Stimulated activated naive CD8-positive, alpha-beta T cell treated with anti-CD3 and anti-CD28 coated beads, Interleukin-15, Interleukin-2, amounts not matched to agents 100 ng/mL and 50 ng/mL, for 24 hours (primary cell): Measurements from ENCODE around the gene DBNDD2.

ENCODE experiments used
- H3K27ac Mint-ChIP-seq: one replicate; pipeline ENCODE4 v1.8.0; 2021; ENCODE audit warnings: mild to moderate bottlenecking, mixed read lengths
- H3K27me3 Mint-ChIP-seq: one replicate; pipeline ENCODE4 v1.8.0; 2021; ENCODE audit warnings: mixed read lengths
- H3K36me3 Mint-ChIP-seq: one replicate; pipeline ENCODE4 v1.8.0; 2021; ENCODE audit warnings: low read depth, mixed read lengths
- H3K4me1 Mint-ChIP-seq: one replicate; pipeline ENCODE4 v1.8.0; 2021; ENCODE audit warnings: low read depth, mixed read lengths
- H3K4me3 Mint-ChIP-seq: one replicate; pipeline ENCODE4 v1.8.0; 2021; ENCODE audit warnings: mild to moderate bottlenecking, mixed read lengths
- H3K9me3 Mint-ChIP-seq: one replicate; pipeline ENCODE4 v1.8.0; 2021; ENCODE audit warnings: mixed read lengths

Gene DBNDD2, protein sequence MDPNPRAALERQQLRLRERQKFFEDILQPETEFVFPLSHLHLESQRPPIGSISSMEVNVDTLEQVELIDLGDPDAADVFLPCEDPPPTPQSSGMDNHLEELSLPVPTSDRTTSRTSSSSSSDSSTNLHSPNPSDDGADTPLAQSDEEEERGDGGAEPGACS

DNA sequence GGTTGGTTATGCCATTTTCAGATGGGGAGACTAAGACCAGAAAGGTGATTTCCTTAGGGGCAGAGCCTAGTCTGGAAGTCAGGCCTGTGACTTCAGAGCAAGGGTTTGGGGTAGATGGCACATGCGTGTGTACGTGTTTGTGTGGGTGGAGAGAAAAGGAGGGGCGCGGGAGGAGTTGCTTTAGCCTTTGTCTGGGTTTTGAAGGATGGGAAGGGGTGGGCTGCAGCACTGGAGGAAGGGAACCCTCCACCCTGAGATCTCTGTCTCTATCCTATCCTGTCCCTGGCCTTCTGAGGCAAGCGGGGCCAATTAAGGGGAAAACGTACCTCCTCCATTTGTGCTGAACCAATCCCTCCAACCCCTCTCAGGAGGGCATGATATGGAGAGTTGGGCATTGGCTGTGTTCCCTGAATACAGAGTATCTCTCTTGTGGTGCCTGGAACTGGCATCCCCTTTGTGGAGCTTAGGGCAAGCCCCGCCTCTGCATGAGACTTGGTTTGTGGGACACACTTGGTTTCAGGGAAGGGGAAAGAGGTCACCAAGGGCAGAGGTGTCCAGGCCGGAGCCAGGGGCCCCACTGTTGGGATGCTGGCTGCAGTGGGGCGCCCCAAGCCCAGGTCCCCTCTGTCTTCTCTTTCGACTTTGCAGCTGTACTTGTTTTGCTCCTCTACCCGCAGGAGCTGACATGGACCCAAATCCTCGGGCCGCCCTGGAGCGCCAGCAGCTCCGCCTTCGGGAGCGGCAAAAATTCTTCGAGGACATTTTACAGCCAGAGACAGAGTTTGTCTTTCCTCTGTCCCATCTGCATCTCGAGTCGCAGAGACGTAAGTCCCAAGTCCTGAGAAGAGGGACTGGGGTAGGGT, at the start of gene DBNDD2:
TSS of gene DBNDD2 (plus strand) at position 507 of the 863 bp plus-strand sequence. CDS start at position 686, 179 bp downstream.
- peak within 1 kb of the TSS; percentile 42 for H3K27ac Mint-ChIP-seq
- H3K4me1 Mint-ChIP-seq: peaks cover 26% of the 10 kb centered on the region
- H3K27me3 Mint-ChIP-seq: peaks cover 4% of the 10 kb centered on the region
- H3K9me3 Mint-ChIP-seq: no peaks in the 10 kb centered on the region
- peaks cover 4% of the 10 kb centered on the region for H3K36me3 Mint-ChIP-seq
- H3K4me3 Mint-ChIP-seq: peak within 1 kb of the TSS; percentile 67

DNA sequence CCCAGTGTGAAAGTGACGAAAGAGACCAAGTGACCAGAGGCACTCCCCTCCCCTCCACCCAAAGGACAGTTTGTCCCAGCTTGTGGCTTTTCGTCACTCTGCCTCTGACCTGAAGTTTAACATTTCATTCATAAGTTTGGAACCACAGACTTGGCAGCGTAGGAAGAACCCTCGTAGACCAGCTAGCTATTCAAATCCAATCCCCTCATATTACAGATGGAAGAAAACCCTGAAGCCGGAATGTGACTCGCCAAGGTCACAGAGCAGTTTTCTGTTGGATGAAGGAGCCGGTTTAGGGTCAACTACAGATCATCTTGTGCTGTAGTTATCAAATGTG, 49.1 kb upstream of the DBNDD2 start:
- H3K27ac Mint-ChIP-seq: peak overlapping the region; percentile 32
- no peaks in the 10 kb centered on the region for H3K27me3 Mint-ChIP-seq
- no peak overlapping the region for H3K4me3 Mint-ChIP-seq
- H3K4me1 Mint-ChIP-seq: peaks cover 80% of the 10 kb centered on the region
- peaks cover 9% of the 10 kb centered on the region for H3K36me3 Mint-ChIP-seq
- no peaks in the 10 kb centered on the region for H3K9me3 Mint-ChIP-seq

DNA sequence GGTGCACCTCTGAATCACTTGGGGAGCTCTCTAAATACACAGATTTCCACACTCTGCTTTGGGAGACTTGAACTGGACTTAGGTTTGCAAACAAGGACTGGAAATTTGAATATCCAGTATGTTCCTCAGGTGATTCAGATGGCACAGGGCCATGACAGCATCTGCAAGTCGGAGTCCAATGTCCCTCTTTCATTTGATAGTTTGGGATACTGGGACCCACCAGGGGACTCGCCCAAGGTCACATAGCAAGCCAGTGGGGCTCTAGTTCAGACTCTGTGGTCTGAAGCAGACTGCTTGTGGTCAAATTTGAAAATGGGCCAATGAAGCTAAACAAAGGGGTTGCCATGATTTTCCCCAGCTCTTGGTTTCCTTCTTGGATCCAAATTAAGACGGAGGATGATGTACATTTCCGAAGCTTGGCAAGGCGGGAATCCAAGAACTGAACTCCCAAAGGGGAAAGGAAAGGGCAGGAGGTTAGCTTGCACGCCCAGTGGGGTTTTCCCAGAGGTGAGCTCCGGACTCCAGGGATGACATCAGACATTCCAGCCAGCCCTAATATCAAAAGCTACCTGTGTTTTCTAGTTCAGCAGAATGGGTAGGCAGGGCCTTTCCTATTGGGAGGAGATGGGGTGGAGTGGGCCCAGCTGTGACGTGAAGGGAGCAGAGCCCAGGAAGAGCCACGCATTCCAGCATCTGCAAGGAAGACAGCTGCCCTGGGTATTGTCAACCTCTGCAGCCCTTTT, 48.5 kb upstream of the DBNDD2 start:
- no peaks in the 10 kb centered on the region for H3K9me3 Mint-ChIP-seq
- H3K4me3 Mint-ChIP-seq: no peak overlapping the region
- H3K4me1 Mint-ChIP-seq: peaks cover 78% of the 10 kb centered on the region
- peaks cover 10% of the 10 kb centered on the region for H3K36me3 Mint-ChIP-seq
- no peaks in the 10 kb centered on the region for H3K27me3 Mint-ChIP-seq
- H3K27ac Mint-ChIP-seq: no peak overlapping the region

DNA sequence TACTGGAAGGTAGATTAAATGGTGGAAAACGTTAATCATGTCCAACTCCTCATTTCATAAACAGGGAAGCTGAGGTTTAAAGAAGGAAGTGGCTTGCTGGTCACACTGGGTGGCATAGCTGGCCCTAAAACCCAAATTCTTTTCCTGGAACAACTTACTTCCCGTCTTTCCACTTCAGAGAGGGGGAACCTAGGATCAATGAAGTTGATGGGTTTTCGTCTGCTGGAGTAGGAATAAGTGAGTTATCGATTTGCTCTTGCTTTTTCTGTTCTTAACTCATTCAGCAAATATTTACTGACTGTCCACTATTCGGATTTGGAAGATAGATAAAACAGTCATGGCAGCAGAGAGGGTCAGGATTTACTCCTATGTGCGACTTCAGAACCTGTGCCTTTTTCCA, 46.3 kb upstream of the DBNDD2 start:
- Mint-ChIP-seq H3K27ac (no peak overlapping the region), H3K27me3 (no peaks in the 10 kb centered on the region), H3K4me1 (peaks cover 75% of the 10 kb centered on the region), H3K4me3 (no peak overlapping the region), H3K36me3 (peaks cover 23% of the 10 kb centered on the region), H3K9me3 (no peaks in the 10 kb centered on the region)

DNA sequence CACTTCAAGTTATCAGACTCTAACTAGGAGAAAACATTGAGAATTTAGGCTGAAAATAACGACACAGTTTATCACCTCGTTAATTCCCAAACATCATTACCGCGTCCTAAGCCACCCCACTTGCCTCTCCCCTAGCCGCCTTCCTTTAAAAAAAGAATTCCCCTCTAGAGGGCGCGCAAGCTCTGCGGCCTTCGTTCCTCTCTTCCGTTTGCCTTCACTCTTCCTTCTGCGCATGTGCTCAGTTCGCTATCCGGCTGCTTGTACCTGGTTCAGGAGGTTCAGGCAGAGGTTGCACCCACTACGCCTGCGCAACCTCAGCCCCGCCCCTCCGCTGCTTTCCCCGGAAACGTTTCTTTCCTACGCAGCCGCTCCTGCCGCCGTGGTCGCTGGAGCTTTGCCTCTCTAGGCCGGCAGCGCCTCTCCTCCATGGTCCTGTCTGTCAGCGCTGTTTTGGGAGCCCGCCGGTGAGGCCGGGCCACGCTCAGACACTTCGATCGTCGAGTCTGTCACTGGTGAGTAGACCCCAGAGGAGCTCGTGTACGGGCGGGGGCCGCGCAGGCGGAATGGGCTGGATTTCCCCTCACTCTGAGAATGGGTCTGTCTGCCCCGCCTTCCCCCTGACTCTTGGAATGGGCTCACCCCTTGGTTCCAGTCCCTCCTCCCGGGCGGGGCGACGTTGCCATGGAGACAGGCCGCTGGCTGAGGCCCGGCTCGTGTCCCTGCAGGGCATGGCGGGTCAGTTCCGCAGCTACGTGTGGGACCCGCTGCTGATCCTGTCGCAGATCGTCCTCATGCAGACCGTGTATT, 45.1 kb upstream of the DBNDD2 start, which contains the start of gene SYS1:
TSS of gene SYS1 (plus strand) at position 353 of the 807 bp plus-strand sequence. CDS start at position 729, 376 bp downstream.
- H3K27me3 Mint-ChIP-seq: no peaks in the 10 kb centered on the region
- peak within 1 kb of the TSS; percentile 100 for H3K27ac Mint-ChIP-seq
- peak within 1 kb of the TSS; percentile 100 for H3K4me3 Mint-ChIP-seq
- H3K4me1 Mint-ChIP-seq: peaks cover 76% of the 10 kb centered on the region
- no peaks in the 10 kb centered on the region for H3K9me3 Mint-ChIP-seq
- H3K36me3 Mint-ChIP-seq: peaks cover 30% of the 10 kb centered on the region

DNA sequence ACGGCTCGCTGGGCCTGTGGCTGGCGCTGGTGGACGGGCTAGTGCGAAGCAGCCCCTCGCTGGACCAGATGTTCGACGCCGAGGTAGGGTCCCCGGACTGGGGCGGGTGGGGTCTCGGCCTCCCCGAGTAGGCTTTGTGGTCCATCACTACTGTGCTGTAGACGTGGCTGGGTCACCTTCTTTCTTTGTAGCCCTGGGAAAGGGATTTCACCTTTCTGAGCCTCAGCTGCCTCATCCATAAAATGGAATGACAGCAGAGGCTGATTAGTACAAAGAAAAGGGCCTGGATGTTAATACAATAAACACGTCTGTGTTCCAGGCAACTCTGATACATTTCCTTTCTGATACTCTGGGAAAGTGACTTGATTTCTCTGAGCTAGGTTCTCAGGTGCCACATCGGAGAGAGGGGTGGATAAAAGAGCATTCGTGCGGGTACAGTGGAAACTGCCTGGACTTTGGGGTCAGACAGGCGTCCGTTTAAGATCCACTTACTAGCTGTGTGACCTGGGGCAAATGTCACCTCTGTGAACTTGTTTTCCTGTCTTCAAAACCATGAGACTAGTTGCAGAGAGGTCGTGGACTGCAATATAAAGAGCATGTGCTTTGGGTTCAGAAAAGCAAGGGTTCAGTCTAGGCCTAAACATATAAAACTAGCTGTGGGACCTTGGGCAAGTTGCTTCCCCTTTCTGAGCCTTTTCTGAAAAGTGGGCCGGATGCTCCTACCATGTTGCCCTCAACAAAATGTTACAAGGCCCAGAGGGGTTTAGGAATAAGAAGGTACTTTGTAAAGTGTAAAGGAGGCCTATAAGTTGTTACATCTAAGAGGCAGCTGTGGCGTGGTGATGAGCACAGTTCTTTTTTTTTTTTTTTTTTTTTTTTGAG, 44.2 kb upstream of the DBNDD2 start:
- Mint-ChIP-seq H3K4me1 (peaks cover 76% of the 10 kb centered on the region), H3K36me3 (peaks cover 36% of the 10 kb centered on the region), H3K27me3 (no peaks in the 10 kb centered on the region)

DNA sequence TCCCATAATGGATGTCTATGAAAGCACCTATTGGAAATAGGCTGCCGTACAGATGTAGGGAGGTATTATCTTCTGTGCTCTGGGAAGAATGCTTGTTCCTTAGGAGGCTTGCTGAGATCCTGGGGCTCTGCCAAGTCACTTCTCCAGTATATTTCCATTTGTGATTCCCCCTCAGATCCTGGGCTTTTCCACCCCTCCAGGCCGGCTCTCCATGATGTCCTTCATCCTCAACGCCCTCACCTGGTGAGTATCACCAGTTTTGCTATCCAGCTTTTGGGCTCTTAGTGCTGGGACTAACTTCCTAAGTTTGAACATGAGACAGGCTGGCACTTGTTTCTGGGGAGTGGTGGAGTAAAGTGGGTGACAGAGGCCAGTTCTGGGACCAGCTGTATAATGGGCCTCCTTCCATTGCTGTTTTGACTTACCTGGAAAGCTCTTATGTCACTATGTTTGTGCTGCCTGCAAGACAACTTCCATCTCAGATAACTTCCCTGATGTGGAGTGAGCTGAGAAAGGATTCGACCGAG, 42.6 kb upstream of the DBNDD2 start:
- H3K9me3 Mint-ChIP-seq: no peaks in the 10 kb centered on the region
- H3K27me3 Mint-ChIP-seq: no peaks in the 10 kb centered on the region
- peak overlapping the region; percentile 47 for H3K27ac Mint-ChIP-seq
- peaks cover 36% of the 10 kb centered on the region for H3K36me3 Mint-ChIP-seq
- H3K4me3 Mint-ChIP-seq: no peak overlapping the region
- peaks cover 68% of the 10 kb centered on the region for H3K4me1 Mint-ChIP-seq

More for the DNA sequence above, 44.2 kb upstream of the DBNDD2 start:
- peak overlapping the region; percentile 100 for H3K27ac Mint-ChIP-seq
- peak overlapping the region; percentile 100 for H3K4me3 Mint-ChIP-seq
- H3K9me3 Mint-ChIP-seq: no peaks in the 10 kb centered on the region

DNA sequence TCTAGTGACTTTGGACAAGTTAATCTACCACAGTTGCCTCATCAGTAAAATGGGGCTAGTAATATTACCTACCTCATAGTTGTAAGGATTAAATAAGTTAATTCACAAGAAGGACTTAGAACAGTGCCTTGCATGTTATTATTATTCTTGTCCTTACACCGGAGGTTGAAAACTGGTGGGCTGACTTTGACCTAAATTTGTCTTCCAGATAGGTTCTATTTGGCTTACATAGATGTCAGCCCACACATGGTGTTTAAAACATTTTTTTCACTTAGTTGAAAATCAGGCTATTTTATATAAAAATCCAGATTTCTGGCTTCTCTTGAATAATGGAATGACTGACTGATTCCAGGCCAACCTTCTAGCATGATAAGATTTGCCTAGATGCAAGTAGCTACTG, 41.9 kb upstream of the DBNDD2 start:
- Mint-ChIP-seq H3K27me3 (no peaks in the 10 kb centered on the region), H3K36me3 (peaks cover 39% of the 10 kb centered on the region), H3K27ac (no peak overlapping the region), H3K9me3 (no peaks in the 10 kb centered on the region), H3K4me1 (peaks cover 68% of the 10 kb centered on the region), H3K4me3 (no peak overlapping the region)

DNA sequence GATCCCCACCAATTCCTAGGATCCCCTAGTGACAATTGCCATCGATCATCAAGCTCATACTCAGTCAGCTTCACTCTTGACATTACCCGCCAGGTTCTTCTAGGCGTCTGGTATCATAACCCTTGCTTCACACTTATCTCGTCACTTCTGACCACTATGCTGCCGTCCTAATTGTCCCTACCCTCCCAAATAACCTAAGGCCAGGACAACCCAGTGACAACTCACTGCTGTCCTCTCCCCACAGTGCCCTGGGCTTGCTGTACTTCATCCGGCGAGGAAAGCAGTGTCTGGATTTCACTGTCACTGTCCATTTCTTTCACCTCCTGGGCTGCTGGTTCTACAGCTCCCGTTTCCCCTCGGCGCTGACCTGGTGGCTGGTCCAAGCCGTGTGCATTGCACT, 41.5 kb upstream of the DBNDD2 start:
- no peak overlapping the region for H3K4me3 Mint-ChIP-seq
- H3K4me1 Mint-ChIP-seq: peaks cover 70% of the 10 kb centered on the region
- H3K27ac Mint-ChIP-seq: no peak overlapping the region
- H3K36me3 Mint-ChIP-seq: peaks cover 43% of the 10 kb centered on the region
- H3K27me3 Mint-ChIP-seq: no peaks in the 10 kb centered on the region
- no peaks in the 10 kb centered on the region for H3K9me3 Mint-ChIP-seq

DNA sequence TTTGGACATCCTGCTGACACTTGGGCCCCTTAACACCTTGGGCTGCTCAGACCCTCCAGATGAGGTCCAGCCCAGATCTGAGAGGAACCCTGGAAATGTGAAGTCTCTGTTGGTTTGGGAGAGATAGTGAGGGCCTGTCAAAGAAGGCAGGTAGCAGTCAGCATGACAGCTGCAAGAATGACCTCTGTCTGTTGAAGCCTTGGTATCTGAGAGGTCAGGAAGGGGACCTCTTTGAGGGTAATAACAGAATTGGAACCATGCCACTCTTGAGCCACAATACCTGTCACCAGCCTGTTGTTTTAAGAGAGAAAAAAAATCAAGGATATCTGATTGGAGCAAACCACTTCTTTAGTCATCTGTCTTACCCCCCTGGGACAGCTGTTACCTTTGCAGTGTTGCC, 41.0 kb upstream of the DBNDD2 start:
- peaks cover 68% of the 10 kb centered on the region for H3K4me1 Mint-ChIP-seq
- H3K36me3 Mint-ChIP-seq: peaks cover 46% of the 10 kb centered on the region

DNA sequence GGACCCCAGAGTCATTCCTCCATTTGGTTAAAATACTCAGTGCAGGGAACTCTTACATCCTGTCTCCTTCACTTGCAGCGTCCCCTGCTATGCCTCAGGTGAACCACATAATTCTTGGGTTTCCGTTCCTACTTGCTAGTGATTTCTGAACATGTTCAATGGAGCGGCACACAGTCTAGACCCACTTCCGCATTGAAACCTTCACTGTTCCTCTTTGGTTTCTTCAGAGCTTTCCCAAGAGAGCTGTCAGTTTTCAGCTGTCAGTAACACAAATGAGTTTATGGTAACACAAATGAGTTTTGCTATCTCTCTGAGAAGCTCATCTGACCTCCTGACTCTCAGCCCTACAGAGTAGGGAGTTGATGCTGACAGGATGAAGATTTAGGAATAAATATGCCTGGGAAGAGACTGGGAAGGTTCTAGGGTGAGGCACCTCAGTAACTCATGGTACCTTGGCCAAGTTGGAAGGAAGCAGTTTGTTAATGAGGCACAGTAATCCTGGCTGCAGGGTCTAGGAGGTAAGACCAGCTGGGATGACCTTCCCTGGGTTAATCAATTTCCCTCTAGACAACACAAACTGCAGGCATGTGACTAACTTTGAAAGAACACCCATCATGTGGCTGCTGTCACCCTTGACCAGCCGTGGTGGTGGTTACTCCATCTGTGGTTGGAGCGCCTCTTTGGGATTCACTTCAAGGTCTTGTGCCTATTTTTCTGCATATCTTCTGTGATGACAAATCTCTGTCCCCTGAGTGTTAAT, 39.7 kb upstream of the DBNDD2 start:
- Mint-ChIP-seq H3K27ac (peak overlapping the region; percentile 87), H3K9me3 (no peaks in the 10 kb centered on the region), H3K27me3 (no peaks in the 10 kb centered on the region), H3K4me3 (peak overlapping the region; percentile 67), H3K4me1 (peaks cover 66% of the 10 kb centered on the region), H3K36me3 (peaks cover 46% of the 10 kb centered on the region)

More for the DNA sequence above, 41.0 kb upstream of the DBNDD2 start:
- Mint-ChIP-seq H3K9me3 (no peaks in the 10 kb centered on the region), H3K27me3 (no peaks in the 10 kb centered on the region), H3K27ac (no peak overlapping the region), H3K4me3 (no peak overlapping the region)

DNA sequence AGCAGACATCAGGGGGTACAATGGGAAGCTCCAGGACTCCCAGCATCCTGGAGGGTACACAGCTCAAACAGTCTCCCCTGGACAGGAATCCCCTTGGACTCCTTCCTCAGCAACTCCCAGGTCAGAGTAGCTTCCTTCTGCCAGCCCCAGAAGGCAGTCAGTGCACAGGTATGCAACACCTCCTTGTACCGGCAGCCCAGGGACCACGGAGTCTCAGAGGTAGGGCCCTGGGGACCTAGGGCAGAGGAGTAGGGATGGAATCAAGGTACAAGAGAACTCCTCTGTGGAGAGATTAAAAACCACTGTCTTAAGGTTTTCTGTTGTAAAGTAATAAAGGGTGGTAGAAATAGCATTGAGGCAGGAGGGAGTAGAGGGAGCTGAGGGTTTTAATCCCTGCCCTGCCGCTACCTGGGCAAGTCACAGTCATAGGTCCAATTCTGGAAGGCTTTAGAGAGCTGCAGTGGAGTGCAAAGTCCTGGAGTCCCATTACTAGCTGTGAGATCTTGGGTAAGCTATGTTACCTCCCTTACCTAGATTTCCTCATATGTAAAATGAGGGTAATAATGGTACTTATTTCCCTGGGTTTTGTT, 37.4 kb upstream of the DBNDD2 start:
- Mint-ChIP-seq H3K27ac (no peak overlapping the region), H3K36me3 (peaks cover 38% of the 10 kb centered on the region), H3K9me3 (no peaks in the 10 kb centered on the region), H3K4me1 (peaks cover 57% of the 10 kb centered on the region), H3K27me3 (no peaks in the 10 kb centered on the region), H3K4me3 (no peak overlapping the region)

DNA sequence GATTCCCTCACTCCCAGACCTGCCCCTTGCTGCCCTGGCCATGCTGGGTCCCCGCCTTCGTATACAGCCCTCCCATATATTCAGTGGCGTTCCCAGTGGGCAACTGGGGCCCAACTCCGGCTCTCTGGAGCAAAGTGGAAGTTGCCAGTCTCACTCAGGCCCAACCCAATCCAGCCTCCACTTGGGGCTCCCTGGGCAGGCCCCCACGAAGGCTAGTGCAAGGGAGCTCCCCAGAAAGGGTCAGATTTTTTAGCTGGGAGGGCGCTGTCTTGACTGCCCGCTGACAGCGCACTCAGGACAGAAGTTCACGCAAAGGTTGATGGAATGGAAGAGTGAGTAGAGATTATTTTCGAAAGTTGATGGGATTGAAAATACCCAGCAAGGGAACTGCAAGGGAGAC, 35.8 kb upstream of the DBNDD2 start:
- Mint-ChIP-seq H3K27ac (peak overlapping the region; percentile 38), H3K4me1 (peaks cover 46% of the 10 kb centered on the region)

More for the DNA sequence above, 35.8 kb upstream of the DBNDD2 start:
- H3K9me3 Mint-ChIP-seq: no peaks in the 10 kb centered on the region
- H3K27me3 Mint-ChIP-seq: no peaks in the 10 kb centered on the region
- H3K36me3 Mint-ChIP-seq: peaks cover 26% of the 10 kb centered on the region
- H3K4me3 Mint-ChIP-seq: no peak overlapping the region
